Keratinocyte (primary cell): ENCODE measurements around the gene KEAP1. TPM values are rescaled to one million over a fixed set of nuclear protein-coding genes. Genes with fewer than 3 reads are reported as not detected.

Experiments
- DNase-seq: peaks from one replicate; pipeline ENCODE4 v3.0.0-alpha.2; 2011; ENCODE audit warnings: low read depth, missing footprints, low spot score
- FAIRE-seq: peaks from 2 replicates; lab custom pipeline; 2011; peaks lifted over from hg19 to GRCh38; lab: Jason Lieb, UNC
- H2AFZ ChIP-seq: 2 replicates; pipeline ENCODE4 v1.6.0; 2012; ENCODE audit warnings: low read length, control low read depth, inconsistent platforms; ENCODE audit not compliant: control insufficient read depth
- H3K27ac ChIP-seq: 2 replicates; pipeline ENCODE4 v1.5.1; 2011; ENCODE audit warnings: low read length; ENCODE audit not compliant: control insufficient read depth, insufficient read depth
- H3K27me3 ChIP-seq: 3 replicates; pipeline ENCODE4 v1.6.0; 2011; ENCODE audit warnings: low read length; ENCODE audit not compliant: control insufficient read depth, insufficient read depth; ENCODE audit errors: extremely low read depth
- H3K36me3 ChIP-seq, 2 experiments: 2 replicates in 1 of 2; 3 replicates in 1 of 2; pipeline ENCODE4 v1.5.1; 2011; ENCODE audit warnings: low read length in 2 of 2, mild to moderate bottlenecking in 1 of 2; ENCODE audit not compliant: control insufficient read depth in 2 of 2, insufficient read depth in 2 of 2; ENCODE audit errors: extremely low read depth in 1 of 2
- H3K4me1 ChIP-seq: 3 replicates; pipeline ENCODE4 v1.5.1; 2011; ENCODE audit warnings: low read length; ENCODE audit not compliant: control insufficient read depth, insufficient read depth; ENCODE audit errors: extremely low read depth
- H3K4me2 ChIP-seq: 3 replicates; pipeline ENCODE4 v1.6.0; 2011; ENCODE audit warnings: low read depth, low read length; ENCODE audit not compliant: control insufficient read depth, insufficient read depth; ENCODE audit errors: extremely low read depth
- H3K4me3 ChIP-seq, 3 experiments: fragments of 200-600 bp in 1 of 3; sonication (generic) in 1 of 3; 2 replicates in 2 of 3; 3 replicates in 1 of 3; pipeline ENCODE4 v1.5.1; 2011 to 2016; ENCODE audit warnings: low read length in 3 of 3, mild to moderate bottlenecking in 3 of 3, control low read depth in 2 of 3, inconsistent platforms in 1 of 3, low read depth in 1 of 3, mixed read lengths in 1 of 3, mixed run types in 1 of 3, moderate library complexity in 1 of 3; ENCODE audit not compliant: control insufficient read depth in 2 of 3, insufficient read depth in 2 of 3; ENCODE audit errors: extremely low read depth in 1 of 3
- H3K79me2 ChIP-seq: 2 replicates; pipeline ENCODE4 v1.6.0; 2012; ENCODE audit warnings: low read length; ENCODE audit not compliant: control insufficient read depth, insufficient read depth
- H3K9ac ChIP-seq: 3 replicates; pipeline ENCODE4 v1.6.0; 2011; ENCODE audit warnings: low read length; ENCODE audit not compliant: control insufficient read depth, insufficient read depth; ENCODE audit errors: extremely low read depth
- H3K9me1 ChIP-seq: 3 replicates; pipeline ENCODE4 v1.6.0; 2011; ENCODE audit warnings: low read length; ENCODE audit not compliant: control insufficient read depth, insufficient read depth; ENCODE audit errors: extremely low read depth
- H3K9me3 ChIP-seq: 2 replicates; pipeline ENCODE4 v1.5.1; 2012; ENCODE audit warnings: low read depth, low read length; ENCODE audit not compliant: control insufficient read depth
- H4K20me1 ChIP-seq: 3 replicates; pipeline ENCODE4 v1.6.0; 2011; ENCODE audit warnings: low read length; ENCODE audit not compliant: control insufficient read depth, insufficient read depth; ENCODE audit errors: extremely low read depth
- CTCF ChIP-seq, 3 experiments: IDR thresholded peaks in 1 of 3; conservative IDR thresholded peaks in 1 of 3; optimal IDR thresholded peaks in 1 of 3; 2 replicates in 2 of 3; 3 replicates in 1 of 3; pipeline versions ENCODE3 to v1.5.1; 2011; ENCODE audit warnings: low read length in 3 of 3, mild to moderate bottlenecking in 3 of 3, moderate library complexity in 2 of 3, control low read depth in 1 of 3, inconsistent platforms in 1 of 3; ENCODE audit not compliant: insufficient read depth in 2 of 3; ENCODE audit errors: extremely low read depth in 1 of 3
- EZH2 ChIP-seq: IDR thresholded peaks from one replicate; pipeline ENCODE4 v1.6.1; 2012; ENCODE audit warnings: inconsistent platforms, mild to moderate bottlenecking, low read length, moderate library complexity
- dilution Hi-C: fragments of 300-500 bp; cut with MboI; formaldehyde crosslinking; loops from one replicate; pipeline ENCODE4 v1.7.0; 2020; ENCODE audit warnings: low sequenced_read_pairs; ENCODE audit not compliant: extremely low pct_ligation_motif_present
- polyA plus RNA-seq, 5 experiments: library from polyadenylated mRNA; depleted of rRNA in 3 of 5; stranded (reverse) in 3 of 5; stranded (forward) in 1 of 5; unstranded in 1 of 5; fragments of >200 nt; gene quantifications; 1 replicate in 1 of 5; 2 replicates in 3 of 5; 3 replicates in 1 of 5; pipeline versions ENCODE4 v1.2.1 to v1.2.3, GENCODE V29; 2011 to 2012; ENCODE audit warnings: missing spikeins in 2 of 5, low read depth in 1 of 5, low replicate concordance in 1 of 5

The KEAP1 gene
- polyA plus RNA-seq, 1 donor (not counting 4 experiments of a cell fraction or from before 2014, with no cell fraction given): 29.6 TPM

DNA sequence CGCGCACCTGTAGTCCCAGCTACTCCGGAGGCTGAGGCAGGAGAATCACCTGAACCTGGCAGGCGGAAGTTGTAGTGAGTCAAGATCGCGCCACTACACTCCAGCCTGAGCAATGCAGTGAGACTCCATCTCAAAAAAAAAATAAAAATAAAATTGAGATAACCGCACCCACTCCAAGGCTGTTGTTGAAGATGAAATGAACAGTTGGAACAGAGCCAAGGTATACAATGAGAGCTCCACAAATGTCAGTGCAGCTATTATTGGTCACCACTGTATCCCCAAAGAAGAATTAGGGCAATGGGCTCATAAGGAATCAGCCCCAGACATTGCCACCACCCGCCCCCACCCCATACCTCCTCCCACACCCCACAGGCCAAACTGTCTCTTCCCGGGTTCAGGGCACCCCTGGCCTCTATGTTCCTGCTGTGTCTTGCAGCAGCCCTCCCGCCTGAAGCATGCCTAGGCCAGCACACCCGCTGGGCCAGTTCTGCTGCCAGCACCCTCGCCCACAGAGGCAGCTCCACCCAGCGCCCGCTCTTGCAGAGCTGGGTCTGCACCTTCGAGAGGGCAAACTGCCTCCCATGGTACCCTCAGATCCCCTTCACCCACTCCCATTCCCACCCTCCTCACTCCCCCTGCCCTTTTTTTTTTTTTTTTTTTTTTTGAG lies 17.6 kb upstream of the KEAP1 start:
- Histone ChIP-seq H3K9me3 (no peaks in the 10 kb centered on the region), H2AFZ (no peak overlapping the region), H3K79me2 (peaks cover 11% of the 10 kb centered on the region), H3K9ac (no peak overlapping the region), H3K4me1 (peaks cover 38% of the 10 kb centered on the region), H3K27me3 (no peaks in the 10 kb centered on the region), H3K4me2 (peak overlapping the region; percentile 30), H3K36me3 (no peaks in the 10 kb centered on the region), H3K27ac (no peak overlapping the region), H3K9me1 (no peaks in the 10 kb centered on the region), H3K4me3 (no peak overlapping the region), H4K20me1 (no peaks in the 10 kb centered on the region)
- peak; percentile 86 for FAIRE-seq
- DNase-seq: no peak
- dilution Hi-C loops: no loop called here
- TF ChIP-seq CTCF (optimal IDR thresholded peaks at IDR 0.05 in 1 of 3, IDR thresholded peaks at IDR 0.05 in 1 of 3, conservative IDR thresholded peaks at IDR 0.05 in 1 of 3; ENCODE audit: extremely low read depth in 1 of 3, insufficient read depth in 2 of 3, low read length in 3 of 3) (peak in 2 of 3 experiments; percentile 15 to 56), EZH2 (no peak)

- no peaks in the 10 kb centered on the region for H4K20me1 ChIP-seq
- no peak for DNase-seq
- TF ChIP-seq CTCF (optimal IDR thresholded peaks at IDR 0.05 in 1 of 3, IDR thresholded peaks at IDR 0.05 in 1 of 3, conservative IDR thresholded peaks at IDR 0.05 in 1 of 3; ENCODE audit: extremely low read depth in 1 of 3, insufficient read depth in 2 of 3, low read length in 3 of 3) (no peak), EZH2 (no peak)
- H2AFZ ChIP-seq: no peak overlapping the region
- no peaks in the 10 kb centered on the region for H3K27me3 ChIP-seq
- dilution Hi-C loops: no loop called here
- H3K4me3 ChIP-seq: no peak overlapping the region
- H3K4me2 ChIP-seq: no peak overlapping the region
- H3K9me1 ChIP-seq: no peaks in the 10 kb centered on the region
- no peak overlapping the region for H3K9ac ChIP-seq
- no peak for FAIRE-seq
- peaks cover 42% of the 10 kb centered on the region for H3K4me1 ChIP-seq
- H3K27ac ChIP-seq: no peak overlapping the region
- peaks cover 25% of the 10 kb centered on the region for H3K79me2 ChIP-seq
- no peaks in the 10 kb centered on the region for H3K9me3 ChIP-seq
- peaks cover 0 to under 1% of the 10 kb centered on the region in 2 experiments for H3K36me3 ChIP-seq
Measured at GRCh38 chr19:10519421-10519820, 16.3 kb upstream of the KEAP1 start.
